Hematopoietic multipotent progenitor cell (in vitro differentiated cells): ENCODE measurements around the gene MYL6B. TPM values are rescaled to one million over a fixed set of nuclear protein-coding genes. Genes with fewer than 3 reads are reported as not detected.
A peak's percentile ranks its signal among the peaks of the same experiment; 100 is the strongest.
"Not testable (repeated sequence)": the region's sequence is repeated elsewhere in the genome, so short reads cannot be mapped to it uniquely, and the experiment has no call there.

ENCODE experiments used
- DNase-seq, 3 donors: peaks; one replicate each; pipeline ENCODE4 v3.0.0-alpha.2; 2011 to 2015; ENCODE audit warnings: low read depth in 2 of 3, low spot score in 2 of 3
- total RNA-seq: library from RNA; depleted of rRNA; stranded (reverse); fragments of >200 nt; gene quantifications from one replicate; pipeline ENCODE4 v1.2.3, GENCODE V29; 2012

The MYL6B gene
- total RNA-seq: 47.1 TPM

GRCh38 chr12:56152132-56152755 lies at the start of gene MYL6B:
Gene MYL6B, plus strand, starts transcription at chr12:56152587. Its CDS starts 1,332 bp downstream, at chr12:56153919.
- peak in 2 of 3 donors; percentile 93 for DNase-seq

- no peak for DNase-seq
Measured at GRCh38 chr12:56102683-56103065, 49.7 kb upstream of the MYL6B start.

DNA sequence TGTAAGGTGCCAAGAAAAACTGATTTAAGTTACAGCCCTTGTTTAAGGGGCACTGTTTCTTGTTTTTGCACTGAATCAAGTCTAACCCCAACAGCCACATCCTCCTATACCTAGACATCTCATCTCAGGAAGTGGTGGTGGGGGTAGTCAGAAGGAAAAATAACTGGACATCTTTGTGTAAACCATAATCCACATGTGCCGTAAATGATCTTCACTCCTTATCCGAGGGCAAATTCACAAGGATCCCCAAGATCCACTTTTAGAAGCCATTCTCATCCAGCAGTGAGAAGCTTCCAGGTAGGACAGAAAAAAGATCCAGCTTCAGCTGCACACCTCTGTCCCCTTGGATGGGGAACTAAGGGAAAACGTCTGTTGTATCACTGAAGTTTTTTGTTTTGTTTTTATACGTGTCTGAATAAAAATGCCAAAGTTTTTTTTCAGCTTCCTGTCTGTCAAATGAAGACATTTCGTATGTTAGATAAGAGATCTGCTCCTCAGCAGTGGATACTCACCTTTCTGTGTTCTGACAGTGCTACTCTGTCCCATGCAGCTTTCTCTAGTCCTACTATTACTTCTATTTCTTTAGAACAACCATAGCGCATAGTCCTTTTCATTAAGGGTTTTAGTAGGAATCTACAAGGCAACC lies 49.2 kb upstream of the MYL6B start:
- no peak for DNase-seq

GRCh38 chr12:56103823-56104108 lies 48.6 kb upstream of the MYL6B start:
- no peak for DNase-seq

GRCh38 chr12:56104109-56104814 lies 48.1 kb upstream of the MYL6B start, which contains the start of gene PA2G4:
Gene PA2G4, plus strand, starts transcription at chr12:56104559. Its CDS starts 179 bp downstream, at chr12:56104738.
- DNase-seq: peak; percentile 84 to 99 (median 99)

GRCh38 chr12:56104815-56105608 lies 47.4 kb upstream of the MYL6B start:
- peak in 2 of 3 donors; percentile 25 to 29 for DNase-seq

DNA sequence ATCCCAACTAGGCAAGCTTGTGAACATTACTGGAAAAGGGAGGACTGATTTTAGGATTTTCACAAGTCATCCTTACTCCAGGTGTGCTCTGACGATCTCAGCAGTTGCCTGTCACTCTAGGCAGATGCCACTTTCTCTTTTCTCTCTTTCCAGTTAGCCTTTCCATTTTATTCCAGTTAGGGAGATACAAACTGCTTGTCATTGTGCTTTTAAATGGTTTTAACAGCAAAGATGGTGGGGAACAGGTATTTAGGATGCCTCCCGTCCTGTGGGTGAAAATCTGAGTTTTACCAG lies 46.8 kb upstream of the MYL6B start:
- DNase-seq: no peak

DNA sequence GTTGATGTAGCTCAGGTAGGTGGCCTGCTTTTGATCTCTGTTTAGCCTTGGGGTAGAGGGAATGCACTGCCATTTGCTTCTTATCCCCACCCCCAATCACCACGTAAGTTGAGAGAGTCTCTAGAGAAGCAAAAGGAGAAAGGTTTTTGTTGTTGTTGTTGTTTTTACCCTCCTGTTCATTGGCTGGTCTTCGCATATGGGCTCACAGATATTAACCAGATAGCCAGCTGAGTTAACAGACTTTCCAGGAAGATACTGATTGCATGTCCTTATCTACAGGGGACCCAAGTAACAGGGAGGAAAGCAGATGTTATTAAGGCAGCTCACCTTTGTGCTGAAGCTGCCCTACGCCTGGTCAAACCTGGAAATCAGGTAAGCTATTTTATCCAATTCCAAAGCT lies 45.1 kb upstream of the MYL6B start:
- DNase-seq: no peak

GRCh38 chr12:56110571-56110970 lies 41.8 kb upstream of the MYL6B start:
- no peak for DNase-seq

GRCh38 chr12:56114084-56114483 lies 38.3 kb upstream of the MYL6B start:
- no peak for DNase-seq

DNA sequence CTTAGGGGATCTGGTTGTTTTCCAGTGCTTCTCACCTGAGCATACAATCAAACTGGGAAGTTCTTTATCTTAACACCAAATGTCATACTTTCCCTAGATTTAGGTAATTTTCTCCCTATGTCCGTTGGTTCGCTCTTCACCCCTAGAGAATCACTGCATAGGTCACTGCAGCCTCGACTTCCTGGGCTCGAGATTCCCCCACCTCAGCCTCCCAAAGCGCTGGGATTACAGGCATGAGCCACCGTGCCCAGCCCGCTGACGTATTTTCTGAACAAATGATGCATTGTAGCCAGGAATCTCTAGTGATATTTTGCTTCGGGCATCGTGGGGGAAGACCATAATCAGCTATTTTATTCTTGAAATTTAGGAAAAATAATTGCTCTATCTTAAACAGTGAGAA lies 37.1 kb upstream of the MYL6B start:
- no peak for DNase-seq

DNA sequence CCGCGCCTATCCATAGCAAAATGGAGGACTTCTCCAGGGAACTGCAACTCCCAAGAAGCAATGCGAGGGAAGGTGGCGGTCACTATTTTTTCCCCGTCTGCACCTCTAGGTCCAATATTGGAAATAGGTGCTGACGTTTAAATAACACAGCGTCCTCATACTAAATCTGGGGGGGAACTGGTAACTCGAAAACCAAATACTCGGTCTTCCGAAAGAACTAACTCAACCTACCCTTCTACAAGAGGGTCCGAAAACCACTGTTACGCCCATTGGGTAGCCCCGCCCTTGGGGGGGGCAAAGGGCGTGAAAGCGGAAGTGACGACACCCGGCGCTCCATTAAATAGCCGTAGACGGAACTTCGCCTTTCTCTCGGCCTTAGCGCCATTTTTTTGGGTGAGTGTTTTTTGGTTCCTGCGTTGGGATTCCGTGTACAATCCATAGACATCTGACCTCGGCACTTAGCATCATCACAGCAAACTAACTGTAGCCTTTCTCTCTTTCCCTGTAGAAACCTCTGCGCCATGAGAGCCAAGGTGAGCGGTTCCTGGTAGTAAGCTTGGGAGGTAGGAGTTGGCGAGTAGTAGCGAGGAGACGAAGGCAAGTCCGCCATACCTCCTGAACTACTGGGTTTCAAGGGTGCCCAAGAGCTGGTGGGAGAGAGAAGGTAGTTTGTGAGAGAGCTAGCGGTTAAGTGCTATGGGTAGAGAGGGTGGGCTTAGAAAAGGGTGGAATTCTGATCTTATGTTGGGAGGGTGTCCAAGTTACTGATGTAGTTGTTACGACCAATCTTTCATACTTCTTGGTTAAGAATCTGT lies 35.9 kb upstream of the MYL6B start, which contains the start of gene RPL41:
Gene RPL41 (plus strand): TSS at position 367 of the 815 bp plus-strand sequence.
- DNase-seq: peak; percentile 91 to 97 (median 94)

- DNase-seq: not testable (repeated sequence)
Measured at GRCh38 chr12:56117082-56117706, 35.2 kb upstream of the MYL6B start.

DNA sequence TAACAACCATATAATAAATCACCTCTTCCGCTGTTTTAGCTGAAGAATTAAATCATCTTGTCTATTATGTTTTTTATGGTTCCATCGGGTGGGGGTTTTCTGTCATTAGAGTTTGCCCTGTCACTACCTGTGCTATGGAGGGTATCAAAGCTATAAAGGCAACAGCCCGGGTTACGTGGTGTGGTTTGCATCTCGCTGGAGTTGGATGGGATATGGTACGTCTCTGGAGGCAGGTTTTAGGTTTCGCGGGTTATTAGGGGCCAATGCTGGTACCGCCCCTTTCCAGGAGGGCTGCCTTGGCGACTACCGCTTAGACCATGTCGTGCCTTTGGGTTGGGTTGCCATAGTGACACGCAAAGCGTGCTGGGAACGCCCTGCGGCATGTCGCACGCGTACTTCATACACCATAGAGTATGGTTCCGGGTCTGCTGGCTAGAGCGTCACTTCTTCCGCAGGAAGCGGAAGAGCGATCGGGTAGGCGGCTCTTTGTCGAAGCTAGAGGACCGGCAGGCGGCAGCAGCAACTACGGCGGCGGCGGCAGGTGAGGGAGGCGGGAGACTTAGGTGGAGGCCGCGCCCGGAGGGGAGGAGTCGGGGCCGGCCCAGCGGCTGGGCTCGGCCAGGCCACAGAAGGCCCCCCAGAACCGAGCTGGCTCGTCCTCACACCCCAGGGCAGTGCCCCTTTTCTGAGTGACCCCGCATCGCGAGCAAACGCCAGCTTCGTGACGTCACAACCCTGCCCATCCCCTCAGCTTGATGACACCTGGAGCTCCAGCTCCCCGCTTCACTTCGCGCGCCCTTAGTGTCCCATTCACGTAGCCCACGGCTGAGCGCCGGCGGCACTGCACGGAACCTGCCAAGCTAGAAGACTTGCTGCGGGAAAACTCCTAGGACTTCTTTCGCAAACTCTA lies 34.4 kb upstream of the MYL6B start, which contains the start of gene ZC3H10:
Gene ZC3H10 (plus strand): TSS at position 489 of the 910 bp plus-strand sequence. CDS start 2,297 bp downstream, outside the sequence.
- DNase-seq: peak; percentile 96 to 100 (median 99)

DNA sequence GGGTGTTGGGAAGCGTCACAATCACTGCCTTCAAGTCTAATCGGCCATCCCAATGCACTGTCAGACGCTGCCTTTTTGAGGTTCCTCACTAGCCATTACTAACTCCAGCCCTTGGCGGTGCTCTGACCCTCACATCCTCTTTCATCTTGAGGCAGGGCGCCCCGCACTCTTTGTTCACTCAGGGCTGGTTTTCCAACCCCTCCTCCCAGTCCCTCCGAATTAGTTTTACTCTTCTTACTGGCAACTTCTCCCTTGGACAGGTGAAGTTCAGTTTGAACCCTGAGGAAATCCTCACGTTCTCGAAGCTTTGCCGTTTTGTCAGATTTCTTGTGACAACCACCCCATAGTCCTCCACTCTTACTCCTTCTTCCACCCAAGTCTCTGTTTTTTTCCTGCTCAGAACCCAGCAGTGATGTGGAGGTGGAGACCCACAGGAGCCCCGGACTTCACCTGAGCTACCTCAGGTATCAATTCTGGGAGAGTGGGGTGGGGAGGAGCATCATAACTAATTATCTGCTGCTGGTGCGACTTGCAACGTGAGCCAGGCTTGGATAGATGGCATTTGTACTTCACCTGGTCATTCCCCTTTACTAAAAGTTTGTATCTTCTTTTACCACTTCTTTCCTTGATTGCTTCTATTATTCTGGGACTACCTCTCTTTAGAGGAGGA lies 33.6 kb upstream of the MYL6B start:
- DNase-seq: no peak

DNA sequence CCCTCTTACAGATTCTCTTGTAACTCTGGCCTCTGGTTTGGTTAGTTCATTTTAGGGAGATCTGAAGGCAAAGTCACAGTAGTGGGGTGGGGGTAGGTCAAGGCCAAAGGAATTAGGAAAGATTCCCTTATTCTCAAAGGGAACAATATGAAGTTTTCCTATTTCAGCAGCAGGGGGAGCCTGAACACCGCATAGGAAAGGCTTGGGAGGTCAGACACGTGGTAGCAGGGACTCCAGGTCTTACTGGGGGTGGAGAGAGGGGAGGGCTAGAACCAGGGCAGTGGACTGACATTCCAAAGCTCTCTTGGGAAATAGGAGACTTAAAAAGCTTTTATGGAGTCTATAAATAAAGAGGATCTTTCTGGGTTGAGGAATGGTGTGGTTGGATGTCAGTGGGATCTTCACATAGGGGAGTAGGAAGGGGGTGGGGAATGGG lies 33.0 kb upstream of the MYL6B start:
- peak in 2 of 3 donors; percentile 73 to 88 for DNase-seq

DNA sequence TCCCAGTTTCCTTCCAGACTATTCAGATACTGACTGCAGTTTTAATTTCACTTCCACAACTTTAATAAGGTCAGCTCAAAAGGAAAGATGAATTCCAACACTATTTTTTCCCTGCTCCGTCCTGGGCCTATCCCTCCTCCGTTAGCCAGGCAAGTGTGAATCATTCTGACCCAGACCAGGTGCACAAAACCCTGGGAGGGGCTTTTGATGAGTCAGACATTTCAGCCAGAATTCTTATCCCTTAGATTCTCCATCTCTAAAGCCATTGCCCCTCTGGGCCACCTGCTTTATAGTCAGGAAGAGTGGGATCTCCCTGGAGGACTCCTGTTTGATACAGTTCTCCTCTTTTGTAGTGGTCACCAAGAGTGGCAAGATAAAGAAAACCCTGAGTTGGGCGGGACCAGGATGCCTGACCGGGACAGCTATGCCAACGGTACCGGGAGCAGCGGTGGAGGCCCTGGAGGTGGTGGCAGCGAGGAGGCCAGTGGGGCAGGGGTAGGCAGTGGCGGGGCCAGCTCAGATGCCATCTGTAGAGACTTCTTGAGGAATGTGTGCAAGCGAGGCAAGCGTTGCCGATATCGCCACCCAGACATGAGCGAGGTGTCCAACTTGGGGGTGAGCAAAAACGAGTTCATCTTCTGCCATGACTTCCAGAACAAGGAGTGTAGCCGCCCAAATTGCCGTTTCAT lies 32.1 kb upstream of the MYL6B start:
- no peak for DNase-seq
